Measurements from ENCODE around the gene QRSL1. TPM values are rescaled to one million over a fixed set of nuclear protein-coding genes. Genes with fewer than 3 reads are reported as not detected.

QRSL1 gene
- total and polyA plus RNA-seq, 4 donors, result 5.9 to 9.6 (median 7.0) TPM

- no peak for DNase-seq (ENCODE audit: low spot score)
- Histone ChIP-seq H3K4me1 (ENCODE audit: control insufficient read depth in 4 of 4, insufficient read depth in 4 of 4, low read length in 3 of 4) (no peaks in the 10 kb centered on the region), H3K27ac (ENCODE audit: low read depth in 1 of 2, low read length in 2 of 2) (no peak overlapping the region), H3K4me3 (ENCODE audit: low read depth in 1 of 3, low read length in 3 of 3) (no peak overlapping the region), H3K9me3 (ENCODE audit: control insufficient read depth in 4 of 4, low read length in 3 of 4) (no peaks in the 10 kb centered on the region), H3K9ac (ENCODE audit: low read depth in 1 of 2, low read length in 2 of 2) (no peak overlapping the region), H3K27me3 (ENCODE audit: control insufficient read depth in 4 of 4, insufficient read depth in 4 of 4, low read length in 3 of 4) (no peaks in the 10 kb centered on the region), H3K36me3 (ENCODE audit: control insufficient read depth in 4 of 4, insufficient read depth in 3 of 4, low read depth in 1 of 4, low read length in 3 of 4) (peaks cover 0 to 7% (median 5%) of the 10 kb centered on the region in 4 donors)
- TF ChIP-seq CTCF (IDR thresholded peaks at IDR 0.05; ENCODE audit: low read depth, low read length, missing input control) (no peak), ATF3 (IDR thresholded peaks at IDR 0.05) (no peak), MAX (IDR thresholded peaks at IDR 0.05) (no peak), RAD21 (IDR thresholded peaks at IDR 0.05) (no peak), HNF4G (IDR thresholded peaks at IDR 0.05) (no peak), REST (IDR thresholded peaks at IDR 0.05) (no peak), FOXA2 (IDR thresholded peaks at IDR 0.05) (no peak), YY1 (IDR thresholded peaks at IDR 0.05) (no peak), RXRA (IDR thresholded peaks at IDR 0.05) (no peak), JUND (IDR thresholded peaks at IDR 0.05) (no peak), EGR1 (IDR thresholded peaks at IDR 0.05; ENCODE audit: low read depth in 2 of 2) (no peak)
Observed at GRCh38 chr6:106617302-106617701, 12.1 kb upstream of the QRSL1 start.

GRCh38 chr6:106617857-106618256 lies 11.5 kb upstream of the QRSL1 start:
- TF ChIP-seq NR2F2 (IDR thresholded peaks at IDR 0.05) (no peak), RXRA (IDR thresholded peaks at IDR 0.05) (no peak), ATF3 (IDR thresholded peaks at IDR 0.05) (no peak), YY1 (IDR thresholded peaks at IDR 0.05) (no peak), FOXA2 (IDR thresholded peaks at IDR 0.05) (no peak), GABPA (IDR thresholded peaks at IDR 0.05 in 1 of 2, conservative IDR thresholded peaks at IDR 0.05 in 1 of 2) (no peak)
- Histone ChIP-seq H3K27ac (ENCODE audit: low read depth in 1 of 2, low read length in 2 of 2) (no peak overlapping the region), H3K4me3 (ENCODE audit: low read depth in 1 of 3, low read length in 3 of 3) (no peak overlapping the region), H3K4me1 (ENCODE audit: control insufficient read depth in 4 of 4, insufficient read depth in 4 of 4, low read length in 3 of 4) (no peaks in the 10 kb centered on the region), H3K36me3 (ENCODE audit: control insufficient read depth in 4 of 4, insufficient read depth in 3 of 4, low read depth in 1 of 4, low read length in 3 of 4) (peaks cover 0 to 9% (median 5%) of the 10 kb centered on the region in 4 donors), H3K9ac (ENCODE audit: low read depth in 1 of 2, low read length in 2 of 2) (no peak overlapping the region), H3K27me3 (ENCODE audit: control insufficient read depth in 4 of 4, insufficient read depth in 4 of 4, low read length in 3 of 4) (no peaks in the 10 kb centered on the region), H3K9me3 (ENCODE audit: control insufficient read depth in 4 of 4, low read length in 3 of 4) (no peaks in the 10 kb centered on the region)
- 90% methylated on average over 1 of the region's 1 CpG for WGBS
- no peak for DNase-seq (ENCODE audit: low spot score)

All from liver (tissue), 9 donors.